Measurements from ENCODE around the gene MKLN1. TPM values are rescaled to one million over a fixed set of nuclear protein-coding genes. Genes with fewer than 3 reads are reported as not detected.
"Not testable (repeated sequence)": the region's sequence is repeated elsewhere in the genome, so short reads cannot be mapped to it uniquely, and the experiment has no call there.

The MKLN1 gene
- total and polyA plus RNA-seq, 4 donors = 7.1 to 48.4 (median 25.5) TPM

DNA sequence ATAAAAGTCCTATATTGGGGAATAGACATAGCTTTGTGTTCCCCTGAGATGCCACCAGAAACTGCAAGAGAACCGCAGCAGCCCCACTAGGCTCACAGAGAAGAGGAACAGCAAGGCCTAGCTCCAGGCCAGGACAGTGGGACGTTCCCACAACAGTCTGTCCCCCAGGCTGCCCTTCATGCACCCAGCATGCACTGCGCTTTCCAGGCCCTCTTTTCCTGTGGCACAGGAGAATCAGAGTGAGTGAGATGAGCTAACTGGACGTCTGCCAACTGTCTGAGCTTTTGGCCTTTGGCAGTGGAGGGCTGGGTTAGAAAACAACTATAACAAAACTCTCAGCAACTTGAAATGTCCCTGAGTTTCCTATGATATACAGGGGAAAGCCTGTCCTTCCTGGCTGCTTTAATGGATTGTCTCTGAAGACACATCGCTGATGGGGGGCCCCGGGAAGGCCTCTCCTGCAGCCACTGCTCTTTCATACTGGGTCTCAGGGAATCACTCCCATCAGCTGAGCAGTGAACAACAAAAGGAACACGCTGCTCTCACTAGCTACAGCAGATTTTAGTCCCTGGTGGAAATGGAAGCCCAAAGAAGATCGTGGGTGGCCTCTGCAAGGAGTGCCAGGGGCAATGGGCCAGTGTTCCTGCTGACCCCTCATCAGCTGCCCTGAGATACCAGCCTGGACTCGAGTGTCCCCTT is 175.3 kb downstream of the MKLN1 start:
- no peak overlapping the region for H3K4me3 ChIP-seq (ENCODE audit: low read depth in 1 of 3, low read length in 3 of 3)
- peak; percentile 65 for DNase-seq (ENCODE audit: low spot score)
- H3K9ac ChIP-seq (ENCODE audit: low read depth in 1 of 2, low read length in 2 of 2) = peak overlapping the region in 1 of 2 donors; percentile 50
- 39% methylated on average over 9 of the region's 9 CpGs for WGBS
- TF ChIP-seq HNF4A (conservative IDR thresholded peaks at IDR 0.05) (peak; percentile 28 to 68), NR2F2 (IDR thresholded peaks at IDR 0.05) (peak; percentile 85), YY1 (IDR thresholded peaks at IDR 0.05) (peak; percentile 45), TAF1 (conservative IDR thresholded peaks at IDR 0.05) (no peak), JUND (IDR thresholded peaks at IDR 0.05) (no peak), SP1 (IDR thresholded peaks at IDR 0.05) (peak; percentile 72), RXRA (IDR thresholded peaks at IDR 0.05) (peak; percentile 29 to 63), RAD21 (IDR thresholded peaks at IDR 0.05) (peak in 1 of 2 donors; percentile 21), FOXA1 (IDR thresholded peaks at IDR 0.05) (no peak)
- H3K27me3 ChIP-seq (ENCODE audit: control insufficient read depth in 4 of 4, insufficient read depth in 4 of 4, low read length in 3 of 4) = no peaks in the 10 kb centered on the region
- H3K4me1 ChIP-seq (ENCODE audit: control insufficient read depth in 4 of 4, insufficient read depth in 4 of 4, low read length in 3 of 4) = peaks cover 8 to 32% (median 19%) of the 10 kb centered on the region in 4 donors
- peaks cover 0 to 1% (median 0%) of the 10 kb centered on the region in 4 donors for H3K36me3 ChIP-seq (ENCODE audit: control insufficient read depth in 4 of 4, insufficient read depth in 3 of 4, low read depth in 1 of 4, low read length in 3 of 4)
- H3K27ac ChIP-seq (ENCODE audit: low read depth in 1 of 2, low read length in 2 of 2) = peak overlapping the region; percentile 67 to 82
- no peaks in the 10 kb centered on the region for H3K9me3 ChIP-seq (ENCODE audit: control insufficient read depth in 4 of 4, low read length in 3 of 4)

- Histone ChIP-seq H3K4me1 (ENCODE audit: control insufficient read depth in 4 of 4, insufficient read depth in 4 of 4, low read length in 3 of 4) (peaks cover 7 to 28% (median 20%) of the 10 kb centered on the region in 4 donors), H3K4me3 (ENCODE audit: low read depth in 1 of 3, low read length in 3 of 3) (no peak overlapping the region), H3K27ac (ENCODE audit: low read depth in 1 of 2, low read length in 2 of 2) (peak overlapping the region; percentile 67 to 82), H3K9me3 (ENCODE audit: control insufficient read depth in 4 of 4, low read length in 3 of 4) (no peaks in the 10 kb centered on the region), H3K27me3 (ENCODE audit: control insufficient read depth in 4 of 4, insufficient read depth in 4 of 4, low read length in 3 of 4) (no peaks in the 10 kb centered on the region), H3K36me3 (ENCODE audit: control insufficient read depth in 4 of 4, insufficient read depth in 3 of 4, low read depth in 1 of 4, low read length in 3 of 4) (peaks cover 0 to 1% (median 0%) of the 10 kb centered on the region in 4 donors), H3K9ac (ENCODE audit: low read depth in 1 of 2, low read length in 2 of 2) (no peak overlapping the region)
- 23% methylated on average over 6 of the region's 6 CpGs for WGBS
- no peak for TF ChIP-seq HNF4G (IDR thresholded peaks at IDR 0.05)
- TF ChIP-seq, protein P1, sequence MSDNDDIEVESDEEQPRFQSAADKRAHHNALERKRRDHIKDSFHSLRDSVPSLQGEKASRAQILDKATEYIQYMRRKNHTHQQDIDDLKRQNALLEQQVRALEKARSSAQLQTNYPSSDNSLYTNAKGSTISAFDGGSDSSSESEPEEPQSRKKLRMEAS (IDR thresholded peaks at IDR 0.05) = no peak
- no peak for TF ChIP-seq SP1 (IDR thresholded peaks at IDR 0.05)
- TF ChIP-seq, protein P2, sequence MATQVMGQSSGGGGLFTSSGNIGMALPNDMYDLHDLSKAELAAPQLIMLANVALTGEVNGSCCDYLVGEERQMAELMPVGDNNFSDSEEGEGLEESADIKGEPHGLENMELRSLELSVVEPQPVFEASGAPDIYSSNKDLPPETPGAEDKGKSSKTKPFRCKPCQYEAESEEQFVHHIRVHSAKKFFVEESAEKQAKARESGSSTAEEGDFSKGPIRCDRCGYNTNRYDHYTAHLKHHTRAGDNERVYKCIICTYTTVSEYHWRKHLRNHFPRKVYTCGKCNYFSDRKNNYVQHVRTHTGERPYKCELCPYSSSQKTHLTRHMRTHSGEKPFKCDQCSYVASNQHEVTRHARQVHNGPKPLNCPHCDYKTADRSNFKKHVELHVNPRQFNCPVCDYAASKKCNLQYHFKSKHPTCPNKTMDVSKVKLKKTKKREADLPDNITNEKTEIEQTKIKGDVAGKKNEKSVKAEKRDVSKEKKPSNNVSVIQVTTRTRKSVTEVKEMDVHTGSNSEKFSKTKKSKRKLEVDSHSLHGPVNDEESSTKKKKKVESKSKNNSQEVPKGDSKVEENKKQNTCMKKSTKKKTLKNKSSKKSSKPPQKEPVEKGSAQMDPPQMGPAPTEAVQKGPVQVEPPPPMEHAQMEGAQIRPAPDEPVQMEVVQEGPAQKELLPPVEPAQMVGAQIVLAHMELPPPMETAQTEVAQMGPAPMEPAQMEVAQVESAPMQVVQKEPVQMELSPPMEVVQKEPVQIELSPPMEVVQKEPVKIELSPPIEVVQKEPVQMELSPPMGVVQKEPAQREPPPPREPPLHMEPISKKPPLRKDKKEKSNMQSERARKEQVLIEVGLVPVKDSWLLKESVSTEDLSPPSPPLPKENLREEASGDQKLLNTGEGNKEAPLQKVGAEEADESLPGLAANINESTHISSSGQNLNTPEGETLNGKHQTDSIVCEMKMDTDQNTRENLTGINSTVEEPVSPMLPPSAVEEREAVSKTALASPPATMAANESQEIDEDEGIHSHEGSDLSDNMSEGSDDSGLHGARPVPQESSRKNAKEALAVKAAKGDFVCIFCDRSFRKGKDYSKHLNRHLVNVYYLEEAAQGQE (IDR thresholded peaks at IDR 0.05) = no peak
- peak in 1 of 2 donors; percentile 6 for TF ChIP-seq HNF4A (conservative IDR thresholded peaks at IDR 0.05)
- no peak for DNase-seq (ENCODE audit: low spot score)
Measured at GRCh38 chr7:131503639-131504038, 176.0 kb downstream of the MKLN1 start.

DNA sequence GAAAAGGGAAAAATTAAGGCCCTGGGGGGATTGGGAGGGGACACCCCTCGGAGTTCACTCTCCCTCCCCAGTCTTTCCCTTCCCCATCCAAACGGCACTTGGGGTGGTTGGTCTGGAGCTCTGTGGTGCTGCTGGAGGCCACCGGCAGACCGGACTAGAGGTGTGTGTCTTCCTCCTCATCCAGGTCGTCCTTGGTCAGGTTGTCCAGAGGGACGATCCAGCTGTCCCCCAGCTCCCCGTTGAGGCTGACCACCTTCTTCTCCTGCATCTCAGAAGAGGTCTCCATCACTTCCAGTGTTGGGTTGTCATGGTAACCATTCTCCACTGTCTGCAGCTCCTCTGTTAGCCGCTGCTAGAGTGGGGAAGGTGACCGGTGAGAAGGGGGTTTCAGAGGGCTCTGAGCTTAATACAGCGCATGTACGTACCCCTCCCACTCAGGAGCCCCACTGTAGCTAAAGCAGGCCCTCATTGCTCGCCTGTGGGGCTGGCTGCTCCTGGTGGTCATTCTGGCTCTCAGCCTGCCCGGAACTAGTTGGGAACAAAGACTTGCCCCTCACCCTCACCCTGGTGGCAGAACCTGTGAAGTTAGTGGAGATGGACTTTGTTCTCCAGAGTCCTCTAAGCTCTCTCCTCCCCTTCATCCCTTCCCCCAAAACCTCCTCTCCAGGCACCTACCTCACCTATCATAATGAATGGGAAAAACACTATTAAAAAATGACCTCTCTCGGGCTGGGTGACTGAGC is 176.7 kb downstream of the MKLN1 start:
- 87% methylated on average over 14 of the region's 14 CpGs for WGBS
- no peaks in the 10 kb centered on the region for H3K27me3 ChIP-seq (ENCODE audit: control insufficient read depth in 4 of 4, insufficient read depth in 4 of 4, low read length in 3 of 4)
- peaks cover 7 to 27% (median 18%) of the 10 kb centered on the region in 4 donors for H3K4me1 ChIP-seq (ENCODE audit: control insufficient read depth in 4 of 4, insufficient read depth in 4 of 4, low read length in 3 of 4)
- peaks cover 0 to under 1% (median 0%) of the 10 kb centered on the region in 4 donors for H3K36me3 ChIP-seq (ENCODE audit: control insufficient read depth in 4 of 4, insufficient read depth in 3 of 4, low read depth in 1 of 4, low read length in 3 of 4)
- H3K9me3 ChIP-seq (ENCODE audit: control insufficient read depth in 4 of 4, low read length in 3 of 4) = no peaks in the 10 kb centered on the region
- no peak overlapping the region for H3K4me3 ChIP-seq (ENCODE audit: low read depth in 1 of 3, low read length in 3 of 3)
- H3K27ac ChIP-seq (ENCODE audit: low read depth in 1 of 2, low read length in 2 of 2) = no peak overlapping the region
- TF ChIP-seq JUND (IDR thresholded peaks at IDR 0.05) (no peak), HNF4A (conservative IDR thresholded peaks at IDR 0.05) (peak in 1 of 2 donors; percentile 23)
- no peak for DNase-seq (ENCODE audit: low spot score)
- no peak overlapping the region for H3K9ac ChIP-seq (ENCODE audit: low read depth in 1 of 2, low read length in 2 of 2)

GRCh38 chr7:131505037-131505620 is 177.5 kb downstream of the MKLN1 start:
- H3K36me3 ChIP-seq (ENCODE audit: control insufficient read depth in 4 of 4, insufficient read depth in 3 of 4, low read depth in 1 of 4, low read length in 3 of 4) = not testable (repeated sequence)

More at GRCh38 chr7:131505037-131505620, 177.5 kb downstream of the MKLN1 start:
- H3K4me3 ChIP-seq (ENCODE audit: low read depth in 1 of 3, low read length in 3 of 3); DNase-seq (ENCODE audit: low spot score); H3K9me3 ChIP-seq (ENCODE audit: control insufficient read depth in 4 of 4, low read length in 3 of 4); H3K27me3 ChIP-seq (ENCODE audit: control insufficient read depth in 4 of 4, insufficient read depth in 4 of 4, low read length in 3 of 4); H3K27ac ChIP-seq (ENCODE audit: low read depth in 1 of 2, low read length in 2 of 2); H3K9ac ChIP-seq (ENCODE audit: low read depth in 1 of 2, low read length in 2 of 2): not testable (repeated sequence)
- peaks cover 7 to 27% (median 18%) of the 10 kb centered on the region in 4 donors for H3K4me1 ChIP-seq (ENCODE audit: control insufficient read depth in 4 of 4, insufficient read depth in 4 of 4, low read length in 3 of 4)
- WGBS = 87% methylated on average over 8 of the region's 8 CpGs
